Measurements from ENCODE around the gene PLXDC1. TPM values are rescaled to one million over a fixed set of nuclear protein-coding genes. Genes with fewer than 3 reads are reported as not detected.

The PLXDC1 gene
- total RNA-seq, 3 donors from 2014 or later: 2.4 to 10.9 (median 5.6) TPM

DNA sequence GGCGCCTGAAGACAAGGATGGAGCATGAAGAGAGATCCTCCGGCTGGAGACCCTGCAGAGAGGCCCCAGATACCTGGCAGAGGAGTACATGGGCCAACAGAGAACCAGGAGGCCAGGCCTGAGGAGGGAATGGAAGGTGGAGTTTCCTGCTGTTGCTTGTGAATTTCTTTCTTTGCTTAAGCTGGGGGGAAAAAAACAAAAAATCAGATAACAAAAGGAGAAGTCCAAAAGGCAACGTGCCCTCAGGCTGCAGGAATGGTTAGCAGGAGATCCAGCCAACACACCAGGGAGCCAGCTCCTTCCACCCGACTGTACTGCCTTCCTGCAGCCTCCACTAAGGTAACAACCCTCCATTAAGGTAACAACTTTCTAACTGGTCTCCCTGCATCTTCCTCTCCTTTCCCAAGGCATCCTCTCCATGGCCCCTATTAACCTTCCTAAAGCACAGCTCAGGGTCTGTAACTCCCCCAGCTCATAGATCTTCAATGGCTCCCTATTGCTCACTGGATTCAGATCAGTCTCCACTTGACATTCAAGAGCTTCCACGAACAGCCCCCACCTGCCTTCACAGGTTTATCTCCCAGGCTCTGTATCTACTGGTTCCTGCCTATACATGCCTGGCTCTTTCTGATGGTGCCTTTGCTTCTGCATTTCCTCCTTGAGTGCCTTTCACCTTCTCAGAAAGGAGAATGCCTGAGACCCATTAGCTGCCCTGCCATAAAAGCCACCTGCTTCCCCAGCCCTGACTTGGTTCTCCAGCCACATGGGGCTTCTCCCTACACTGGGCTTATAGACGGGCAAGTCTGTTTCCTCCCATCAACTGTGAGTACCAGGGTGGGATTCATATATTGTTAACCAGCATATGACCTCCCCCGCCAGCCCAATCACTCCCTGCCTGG, 15.2 kb upstream of the PLXDC1 start:
- Histone ChIP-seq H3K36me3 (ENCODE audit: low read depth) (no peaks in the 10 kb centered on the region), H3K4me1 (ENCODE audit: low read depth) (peaks cover 7% of the 10 kb centered on the region), H3K4me3 (no peak overlapping the region), H3K9me3 (no peaks in the 10 kb centered on the region)
- ATAC-seq (no peak), DNase-seq (no peak)
- intact Hi-C loops (cut with DNase I, micrococcal nuclease): no loop called here
- TF ChIP-seq, protein P1, sequence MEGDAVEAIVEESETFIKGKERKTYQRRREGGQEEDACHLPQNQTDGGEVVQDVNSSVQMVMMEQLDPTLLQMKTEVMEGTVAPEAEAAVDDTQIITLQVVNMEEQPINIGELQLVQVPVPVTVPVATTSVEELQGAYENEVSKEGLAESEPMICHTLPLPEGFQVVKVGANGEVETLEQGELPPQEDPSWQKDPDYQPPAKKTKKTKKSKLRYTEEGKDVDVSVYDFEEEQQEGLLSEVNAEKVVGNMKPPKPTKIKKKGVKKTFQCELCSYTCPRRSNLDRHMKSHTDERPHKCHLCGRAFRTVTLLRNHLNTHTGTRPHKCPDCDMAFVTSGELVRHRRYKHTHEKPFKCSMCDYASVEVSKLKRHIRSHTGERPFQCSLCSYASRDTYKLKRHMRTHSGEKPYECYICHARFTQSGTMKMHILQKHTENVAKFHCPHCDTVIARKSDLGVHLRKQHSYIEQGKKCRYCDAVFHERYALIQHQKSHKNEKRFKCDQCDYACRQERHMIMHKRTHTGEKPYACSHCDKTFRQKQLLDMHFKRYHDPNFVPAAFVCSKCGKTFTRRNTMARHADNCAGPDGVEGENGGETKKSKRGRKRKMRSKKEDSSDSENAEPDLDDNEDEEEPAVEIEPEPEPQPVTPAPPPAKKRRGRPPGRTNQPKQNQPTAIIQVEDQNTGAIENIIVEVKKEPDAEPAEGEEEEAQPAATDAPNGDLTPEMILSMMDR (IDR thresholded peaks at IDR 0.05): no peak

DNA sequence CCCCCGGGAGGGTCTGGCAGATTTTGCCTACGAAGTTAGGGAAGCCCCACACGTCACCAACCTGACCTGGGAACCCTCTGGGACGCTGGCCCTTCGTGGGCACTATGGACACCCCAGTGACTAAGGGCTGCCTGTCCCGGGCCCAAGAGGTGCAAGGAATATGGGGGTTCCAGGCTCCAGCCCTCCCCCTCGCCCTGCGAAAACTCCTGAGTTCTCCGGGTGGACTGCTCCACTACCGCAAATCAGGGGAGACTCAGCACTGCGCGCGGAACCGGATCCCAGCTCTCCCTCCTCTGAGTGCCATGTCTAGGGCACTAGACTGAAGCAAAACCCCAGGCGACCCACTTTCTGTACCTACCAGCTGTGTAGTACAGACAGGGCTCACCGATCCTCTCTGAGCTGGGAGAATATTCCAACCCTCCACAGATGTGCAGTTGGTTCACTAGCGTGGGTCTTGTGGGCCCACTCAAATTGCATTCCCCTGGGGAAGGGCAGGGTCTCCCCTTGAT, 14.5 kb upstream of the PLXDC1 start, which contains the start of gene ARL5C:
Gene ARL5C (minus strand): TSS at position 321 of the 509 bp plus-strand sequence. CDS start 401 bp downstream, outside the sequence.
- TF ChIP-seq, protein P1 (IDR thresholded peaks at IDR 0.05): no peak
- ATAC-seq: no peak

DNA sequence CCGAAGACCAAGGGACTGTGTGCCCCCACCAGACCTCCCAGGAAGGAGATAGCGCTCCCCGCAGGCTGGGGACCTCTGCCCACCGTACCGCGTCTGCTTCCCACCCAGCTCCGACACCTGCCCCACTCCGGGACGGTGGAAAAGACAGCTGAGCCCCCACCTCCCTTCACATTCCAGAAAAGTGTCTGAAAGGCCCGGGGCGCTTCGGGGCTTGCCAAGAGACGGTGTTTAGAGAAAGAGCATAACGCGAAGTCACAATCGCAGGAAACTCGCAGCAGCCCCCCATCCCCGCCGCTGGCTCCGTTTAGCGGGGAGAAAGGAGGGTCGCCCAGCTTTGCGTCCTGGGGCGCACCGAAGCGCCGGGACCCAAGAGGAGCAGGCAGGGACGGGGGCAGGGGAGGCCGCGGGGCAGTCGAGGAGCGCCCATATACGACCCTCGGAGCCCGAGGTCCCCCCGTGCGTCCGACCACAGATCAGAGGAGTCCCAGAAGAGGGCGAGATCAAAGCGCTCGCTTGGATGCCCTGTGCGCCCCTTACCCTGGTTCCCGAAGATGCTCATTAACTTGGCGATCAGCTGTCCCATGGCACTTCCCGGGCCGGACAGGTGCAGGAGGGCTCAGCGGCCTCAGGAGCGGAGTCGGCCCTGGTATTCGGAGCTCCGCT, 13.9 kb upstream of the PLXDC1 start:
- DNase-seq (no peak), ATAC-seq (no peak)
- Histone ChIP-seq H3K36me3 (ENCODE audit: low read depth) (no peaks in the 10 kb centered on the region), H3K4me3 (no peak overlapping the region), H3K4me1 (ENCODE audit: low read depth) (peaks cover 7% of the 10 kb centered on the region), H3K9me3 (no peaks in the 10 kb centered on the region)
- TF ChIP-seq, protein P1 (IDR thresholded peaks at IDR 0.05): no peak
- intact Hi-C loops (cut with DNase I, micrococcal nuclease): no loop called here

More for the DNA sequence above, 14.5 kb upstream of the PLXDC1 start, which contains the start of gene ARL5C:
- DNase-seq: no peak
- no peaks in the 10 kb centered on the region for H3K36me3 ChIP-seq (ENCODE audit: low read depth)
- H3K9me3 ChIP-seq: no peaks in the 10 kb centered on the region
- H3K4me1 ChIP-seq (ENCODE audit: low read depth): peaks cover 7% of the 10 kb centered on the region
- no peak within 1 kb of the TSS for H3K4me3 ChIP-seq
- intact Hi-C loops (cut with DNase I, micrococcal nuclease): no loop called here

DNA sequence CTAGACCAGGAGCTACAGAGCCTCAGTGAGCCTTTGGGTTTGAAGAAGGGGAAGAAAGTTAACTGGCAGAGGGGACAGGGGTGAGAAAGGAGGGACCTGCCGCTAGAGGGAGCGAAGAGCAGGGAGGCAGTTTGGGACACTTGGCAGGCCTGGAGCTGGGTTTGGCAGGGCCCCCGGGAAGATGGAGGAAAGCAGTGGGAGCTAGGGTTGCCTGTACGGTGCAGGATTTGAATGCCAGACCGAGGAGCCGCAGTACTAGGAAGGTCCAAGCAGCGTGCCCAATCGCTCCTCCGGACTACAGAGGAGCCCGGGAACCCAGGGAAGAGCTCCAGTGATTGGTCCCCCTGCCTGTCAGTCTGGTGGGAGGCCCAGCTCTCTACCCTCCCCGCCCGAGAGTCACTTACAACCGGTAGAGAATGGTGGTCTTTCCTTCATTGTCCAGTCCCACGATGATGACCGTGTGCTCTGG, 13.3 kb upstream of the PLXDC1 start:
- ATAC-seq: peak; percentile 89
- TF ChIP-seq, protein P1 (IDR thresholded peaks at IDR 0.05): peak; percentile 55
- peak; percentile 85 for DNase-seq
- H3K4me3 ChIP-seq: peak overlapping the region; percentile 6
- peaks cover 7% of the 10 kb centered on the region for H3K4me1 ChIP-seq (ENCODE audit: low read depth)
- H3K9me3 ChIP-seq: no peaks in the 10 kb centered on the region
- intact Hi-C loops (cut with DNase I, micrococcal nuclease): no loop called here
- H3K36me3 ChIP-seq (ENCODE audit: low read depth): no peaks in the 10 kb centered on the region

DNA sequence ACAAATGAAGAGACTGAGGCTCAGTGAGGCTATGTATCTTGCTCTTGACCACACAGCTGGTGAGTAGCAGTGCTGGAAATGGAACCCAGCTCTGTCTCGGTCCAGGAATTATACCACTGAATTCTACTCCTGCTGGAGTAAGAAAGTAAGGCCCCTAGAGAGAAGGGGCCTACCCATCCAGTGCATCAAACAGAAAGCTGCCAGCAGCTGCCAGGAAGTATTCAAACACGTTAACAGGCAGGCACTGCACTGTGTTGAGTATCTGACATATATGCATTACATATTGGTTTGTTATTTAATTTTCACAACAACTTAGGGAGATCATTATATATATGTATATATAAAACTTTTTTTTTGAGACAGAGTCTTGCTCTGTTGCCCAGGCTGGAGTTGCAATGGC, 10.5 kb upstream of the PLXDC1 start:
- Histone ChIP-seq H3K4me3 (no peak overlapping the region), H3K9me3 (no peaks in the 10 kb centered on the region), H3K36me3 (ENCODE audit: low read depth) (no peaks in the 10 kb centered on the region), H3K4me1 (ENCODE audit: low read depth) (peaks cover 4% of the 10 kb centered on the region)
- no peak for ATAC-seq
- DNase-seq: no peak
- TF ChIP-seq, protein P1 (IDR thresholded peaks at IDR 0.05): no peak
- intact Hi-C loops (cut with DNase I, micrococcal nuclease): no loop called here
